Measurements from ENCODE around the gene AGTRAP.
A peak's percentile ranks its signal among the peaks of the same experiment; 100 is the strongest.

AGTRAP gene

GRCh38 chr1:11704691-11705475 lies 31.1 kb upstream of the AGTRAP start:
- H3K4me3 ChIP-seq (ENCODE audit: low read length): no peak overlapping the region
- no peak for DNase-seq (ENCODE audit: low read depth, low spot score)

DNA sequence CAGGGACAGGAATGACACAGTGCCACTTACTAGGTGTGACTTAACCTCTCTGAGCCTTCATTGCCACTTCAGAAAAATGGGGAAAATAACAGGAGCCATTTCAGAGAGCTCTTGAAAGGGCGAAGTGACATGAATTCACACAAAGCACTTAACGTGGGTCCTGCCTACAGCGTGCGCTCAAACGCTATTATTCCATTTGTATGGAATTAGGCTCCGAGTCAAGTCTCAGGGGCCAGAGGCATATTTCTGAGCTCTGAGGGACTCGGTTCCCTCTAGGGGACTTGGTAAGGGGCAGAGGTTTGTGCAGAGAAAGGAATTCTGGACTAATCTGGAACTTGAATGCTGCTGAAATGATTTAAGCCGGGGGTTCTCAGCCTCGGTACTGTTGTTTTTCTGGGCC lies 30.3 kb upstream of the AGTRAP start:
- DNase-seq (ENCODE audit: low read depth, low spot score): no peak
- H3K4me3 ChIP-seq (ENCODE audit: low read length): no peak overlapping the region

- DNase-seq (ENCODE audit: low read depth, low spot score): no peak
- H3K4me3 ChIP-seq (ENCODE audit: low read length): no peak overlapping the region
Observed at GRCh38 chr1:11706292-11706691, 29.6 kb upstream of the AGTRAP start.

DNA sequence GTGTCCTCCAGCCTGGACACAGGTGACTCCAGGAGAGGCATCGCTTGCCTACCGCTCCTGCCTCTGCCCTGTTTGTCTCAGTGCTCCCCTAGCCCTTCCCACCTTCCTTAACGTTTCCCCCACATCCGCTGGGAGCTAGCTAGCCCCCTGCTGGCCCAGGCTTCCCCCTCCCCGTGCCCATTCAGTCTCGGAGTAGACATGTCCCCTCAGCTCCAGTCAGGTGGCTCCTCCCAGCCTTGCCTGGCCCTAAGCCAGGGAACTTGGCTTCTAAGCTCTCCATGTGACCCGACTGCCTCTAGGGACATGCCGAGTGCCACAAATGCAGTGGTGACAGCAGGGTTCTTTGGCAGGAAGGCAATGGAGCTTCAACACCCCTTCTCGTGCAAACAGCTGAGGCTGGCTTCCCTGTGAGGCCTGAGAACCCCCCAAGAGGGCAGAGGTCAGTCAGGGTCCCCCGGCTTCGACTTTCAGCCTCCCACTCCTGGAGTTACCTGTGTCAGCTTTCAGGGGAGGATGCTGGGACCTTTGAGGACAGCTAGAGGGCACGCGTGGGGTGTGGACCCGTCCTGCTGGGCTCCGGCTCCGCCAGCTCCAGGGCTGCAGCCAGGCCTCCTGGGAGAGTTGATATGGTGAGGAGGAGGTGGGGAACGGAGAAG lies 28.2 kb upstream of the AGTRAP start:
- DNase-seq (ENCODE audit: low read depth, low spot score): no peak
- H3K4me3 ChIP-seq (ENCODE audit: low read length): no peak overlapping the region

DNA sequence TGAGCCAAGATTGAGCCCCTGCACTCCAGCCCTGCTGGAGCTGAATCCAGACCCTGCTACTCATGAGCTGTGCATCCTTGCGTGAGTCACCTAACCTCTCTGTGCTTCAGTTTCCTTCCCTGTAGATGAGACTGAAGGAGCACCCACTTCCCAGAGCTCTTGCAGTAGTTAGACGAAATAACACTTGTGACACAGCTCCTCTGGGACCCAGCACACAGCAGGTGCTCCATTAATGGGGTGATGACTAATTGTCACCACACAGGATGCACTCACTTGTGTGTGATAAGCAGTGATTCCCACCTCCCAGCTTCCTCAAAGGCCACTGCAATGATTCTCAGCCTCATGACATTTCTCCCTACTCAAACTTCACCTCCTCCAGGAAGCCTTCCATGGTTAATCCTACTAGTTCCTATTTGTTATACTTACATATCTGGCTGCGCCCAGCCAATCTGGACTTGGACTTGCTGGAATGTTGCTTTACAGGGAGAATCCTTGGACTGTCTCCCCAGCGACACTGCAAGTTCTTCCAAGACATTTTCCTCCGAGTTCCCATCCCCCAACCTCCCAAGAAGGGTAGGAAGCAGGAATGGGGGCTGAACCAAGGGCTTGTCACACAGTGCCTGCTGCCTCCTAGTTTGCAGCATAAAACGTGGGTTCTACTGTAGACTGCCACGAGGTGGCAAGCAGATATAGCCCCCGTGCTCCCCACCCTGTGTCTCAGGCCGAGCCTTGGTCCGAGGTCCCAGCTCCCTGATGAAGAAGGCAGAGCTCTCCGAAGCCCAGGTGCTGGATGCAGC lies 27.2 kb upstream of the AGTRAP start:
- no peak overlapping the region for H3K4me3 ChIP-seq (ENCODE audit: low read length)
- DNase-seq (ENCODE audit: low read depth, low spot score): no peak

DNA sequence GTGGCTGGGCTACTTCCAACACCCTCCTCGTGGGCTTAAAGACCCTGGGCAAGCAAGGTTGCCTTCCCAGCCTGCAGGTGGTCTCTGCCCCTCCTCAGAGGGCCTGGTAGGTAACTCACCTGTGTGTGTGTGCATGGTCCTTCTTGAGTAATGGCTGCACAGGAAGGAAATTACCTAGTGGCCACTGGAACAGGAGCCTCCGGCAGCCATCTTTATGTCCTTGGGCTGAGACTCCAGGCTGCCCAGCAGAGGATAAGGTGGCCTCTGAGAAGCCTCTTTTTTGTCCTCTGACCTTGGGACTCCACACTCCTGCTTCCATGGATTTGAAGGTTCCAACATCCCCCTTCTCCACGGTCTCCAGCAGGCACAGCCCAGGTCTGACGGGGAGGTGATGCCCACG lies 24.4 kb upstream of the AGTRAP start:
- H3K4me3 ChIP-seq (ENCODE audit: low read length): no peak overlapping the region
- DNase-seq (ENCODE audit: low read depth, low spot score): no peak

GRCh38 chr1:11712285-11712684 lies 23.7 kb upstream of the AGTRAP start:
- DNase-seq (ENCODE audit: low read depth, low spot score): no peak

GRCh38 chr1:11713095-11713494 lies 22.8 kb upstream of the AGTRAP start:
- no peak for DNase-seq (ENCODE audit: low read depth, low spot score)
- H3K4me3 ChIP-seq (ENCODE audit: low read length): no peak overlapping the region

More at GRCh38 chr1:11712285-11712684, 23.7 kb upstream of the AGTRAP start:
- no peak overlapping the region for H3K4me3 ChIP-seq (ENCODE audit: low read length)

DNA sequence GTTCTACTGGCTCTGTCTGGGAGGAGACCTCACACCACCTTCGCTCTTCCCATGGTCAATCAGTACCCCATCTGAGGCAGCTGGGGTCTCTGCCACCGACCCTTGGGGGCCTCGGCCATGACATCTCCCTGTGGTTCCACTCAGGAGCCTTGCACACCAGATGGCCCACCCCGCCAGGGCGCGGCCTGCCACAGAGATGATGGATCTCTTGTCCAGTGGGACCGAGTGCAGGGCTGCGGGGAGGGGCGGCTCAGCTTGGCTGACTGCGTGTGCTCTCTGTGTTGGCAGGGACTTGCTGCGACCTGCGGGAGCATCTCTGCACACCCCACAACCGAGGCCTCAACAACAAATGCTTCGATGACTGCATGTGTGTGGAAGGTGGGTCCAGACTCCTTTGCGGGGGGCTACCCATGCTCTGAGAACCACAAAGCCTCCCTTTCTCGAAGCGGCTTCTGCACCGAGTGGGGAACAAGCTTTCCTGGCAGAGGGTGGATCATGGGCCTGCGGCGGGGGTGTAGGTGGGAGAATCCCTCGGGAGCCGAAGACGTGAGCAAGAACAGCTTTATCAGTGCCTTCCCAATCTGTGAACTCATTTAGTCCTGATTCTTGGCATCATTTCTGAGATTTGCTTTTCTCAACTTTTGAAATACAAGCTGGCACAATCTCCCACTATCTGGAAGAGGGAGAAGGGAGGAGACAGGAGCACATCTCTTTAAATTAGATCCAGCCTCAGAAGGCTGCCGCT lies 20.9 kb upstream of the AGTRAP start:
- H3K4me3 ChIP-seq (ENCODE audit: low read length): no peak overlapping the region
- no peak for DNase-seq (ENCODE audit: low read depth, low spot score)

DNA sequence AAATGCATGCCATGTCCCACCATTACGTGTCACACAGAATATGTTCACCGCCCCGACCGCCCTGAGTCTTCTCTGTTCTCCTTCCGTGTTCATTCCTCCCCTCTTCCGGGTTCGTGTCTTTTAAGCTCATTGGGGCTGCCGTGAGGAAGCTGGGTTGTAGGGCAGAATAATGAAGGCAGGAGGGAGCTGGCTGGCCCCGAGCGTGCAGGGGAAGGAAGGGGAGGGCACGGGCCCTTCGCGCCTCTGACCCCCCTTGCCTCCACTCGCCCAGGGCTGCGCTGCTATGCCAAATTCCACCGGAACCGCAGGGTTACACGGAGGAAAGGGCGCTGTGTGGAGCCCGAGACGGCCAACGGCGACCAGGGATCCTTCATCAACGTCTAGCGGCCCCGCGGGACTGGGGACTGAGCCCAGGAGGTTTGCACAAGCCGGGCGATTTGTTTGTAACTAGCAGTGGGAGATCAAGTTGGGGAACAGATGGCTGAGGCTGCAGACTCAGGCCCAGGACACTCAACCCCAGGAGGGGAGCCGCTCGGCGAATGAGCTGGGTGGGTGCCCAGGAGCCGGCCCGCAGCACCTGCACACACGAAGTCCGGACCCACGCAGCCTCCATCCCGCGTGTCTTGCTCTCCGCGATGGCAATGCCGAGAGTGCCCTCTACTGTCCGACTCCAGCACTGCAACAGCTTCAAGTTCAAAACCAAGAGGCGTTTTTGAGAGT lies 16.5 kb upstream of the AGTRAP start:
- peak; percentile 63 for DNase-seq (ENCODE audit: low read depth, low spot score)

DNA sequence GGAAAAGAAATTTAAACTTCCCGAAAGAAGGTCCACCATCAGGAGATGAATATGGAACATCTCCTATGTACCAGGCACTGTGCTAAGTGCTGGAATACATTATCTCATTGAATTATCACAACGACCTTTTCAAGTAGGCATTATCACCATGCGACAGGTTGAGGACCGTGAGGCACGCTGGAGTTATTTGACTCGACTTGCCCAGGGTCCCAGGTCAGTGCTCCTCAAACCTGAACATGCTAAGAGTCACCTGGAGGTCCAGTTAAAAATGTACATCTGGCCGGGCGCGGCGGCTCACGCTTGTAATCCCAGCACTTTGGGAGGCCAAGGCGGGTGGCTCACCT lies 15.9 kb upstream of the AGTRAP start:
- no peak overlapping the region for H3K4me3 ChIP-seq (ENCODE audit: low read length)
- no peak for DNase-seq (ENCODE audit: low read depth, low spot score)

More for the DNA sequence above, 16.5 kb upstream of the AGTRAP start:
- H3K4me3 ChIP-seq (ENCODE audit: low read length): peak overlapping the region; percentile 37

- H3K4me3 ChIP-seq (ENCODE audit: low read length): no peak overlapping the region
- DNase-seq (ENCODE audit: low read depth, low spot score): no peak
Observed at GRCh38 chr1:11720525-11720924, 15.4 kb upstream of the AGTRAP start.

DNA sequence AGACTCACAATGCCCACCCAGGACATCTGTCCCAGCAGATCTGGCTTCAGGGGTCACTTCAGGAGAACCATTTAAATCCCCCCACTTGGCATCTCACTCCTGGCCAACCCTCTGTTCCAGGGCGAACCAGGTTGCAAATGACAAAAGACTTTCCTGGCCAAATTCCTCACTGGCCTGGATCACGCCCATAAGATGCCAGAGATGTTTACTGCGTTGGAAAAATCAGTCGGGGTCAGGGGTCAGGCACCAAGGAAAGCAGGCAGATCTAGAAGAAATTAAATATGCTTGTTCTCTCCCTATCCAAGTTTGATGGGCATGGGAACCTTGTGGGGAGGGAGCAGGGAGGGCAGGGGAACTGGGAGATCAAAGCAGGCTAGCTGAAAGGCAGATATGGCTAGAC lies 14.6 kb upstream of the AGTRAP start:
- no peak overlapping the region for H3K4me3 ChIP-seq (ENCODE audit: low read length)
- DNase-seq (ENCODE audit: low read depth, low spot score): no peak

GRCh38 chr1:11722538-11722937 lies 13.4 kb upstream of the AGTRAP start:
- H3K4me3 ChIP-seq (ENCODE audit: low read length): no peak overlapping the region
- DNase-seq (ENCODE audit: low read depth, low spot score): no peak

- DNase-seq (ENCODE audit: low read depth, low spot score): no peak
- no peak overlapping the region for H3K4me3 ChIP-seq (ENCODE audit: low read length)
Observed at GRCh38 chr1:11725616-11726015, 10.3 kb upstream of the AGTRAP start.

DNA sequence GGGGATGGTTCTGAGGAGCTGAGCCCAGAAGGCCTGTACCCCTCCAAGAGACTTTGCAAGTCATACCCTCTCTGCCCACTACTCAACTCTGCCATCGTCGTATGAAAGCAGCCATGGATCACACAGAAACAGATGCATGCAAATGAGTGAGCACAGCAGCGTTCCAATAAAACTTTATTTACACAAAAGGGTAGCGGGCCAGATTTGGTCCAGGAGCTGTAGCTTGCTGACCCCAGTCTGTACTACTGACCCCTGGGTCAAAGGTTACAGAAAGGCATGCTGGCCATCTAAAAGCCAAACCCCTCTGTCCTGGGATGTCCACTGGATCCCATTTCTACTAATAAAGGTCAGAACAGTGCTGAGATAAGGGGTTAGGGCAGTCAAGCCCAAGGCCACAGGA lies 8.8 kb upstream of the AGTRAP start:
- no peak for DNase-seq (ENCODE audit: low read depth, low spot score)

DNA sequence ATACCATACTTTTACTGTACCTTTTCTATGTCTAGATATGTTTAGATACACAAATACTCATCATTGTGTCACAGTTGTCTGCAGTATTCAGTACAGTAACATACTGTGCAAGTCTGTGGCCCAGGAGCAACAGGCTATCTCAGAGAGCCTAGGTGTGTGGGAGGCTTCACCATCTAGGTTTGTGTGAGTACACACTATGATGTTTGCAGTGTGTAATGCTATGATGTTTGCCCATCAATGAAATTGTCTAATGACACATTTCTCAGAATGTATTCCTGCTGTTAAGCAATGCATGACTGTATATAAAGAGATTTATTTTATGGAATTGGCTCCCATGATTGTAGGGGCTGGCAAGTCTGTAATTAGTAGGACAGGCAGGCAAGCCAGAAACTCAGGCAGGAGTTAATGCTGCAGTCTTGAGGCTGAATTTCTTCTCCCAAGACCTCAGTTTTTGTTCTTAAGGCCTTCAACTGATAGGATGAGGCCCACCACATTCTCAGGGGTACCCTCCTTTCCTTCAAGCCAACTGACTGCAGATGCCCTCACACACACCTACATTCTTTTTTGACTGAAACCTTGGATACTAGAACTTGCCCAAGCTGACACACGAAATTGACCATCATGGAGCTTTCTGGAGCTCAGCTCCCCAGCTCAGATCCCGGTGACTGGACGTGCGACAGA lies 7.7 kb upstream of the AGTRAP start:
- DNase-seq (ENCODE audit: low read depth, low spot score): no peak
- H3K4me3 ChIP-seq (ENCODE audit: low read length): no peak overlapping the region

More for the DNA sequence above, 8.8 kb upstream of the AGTRAP start:
- H3K4me3 ChIP-seq (ENCODE audit: low read length): no peak overlapping the region

DNA sequence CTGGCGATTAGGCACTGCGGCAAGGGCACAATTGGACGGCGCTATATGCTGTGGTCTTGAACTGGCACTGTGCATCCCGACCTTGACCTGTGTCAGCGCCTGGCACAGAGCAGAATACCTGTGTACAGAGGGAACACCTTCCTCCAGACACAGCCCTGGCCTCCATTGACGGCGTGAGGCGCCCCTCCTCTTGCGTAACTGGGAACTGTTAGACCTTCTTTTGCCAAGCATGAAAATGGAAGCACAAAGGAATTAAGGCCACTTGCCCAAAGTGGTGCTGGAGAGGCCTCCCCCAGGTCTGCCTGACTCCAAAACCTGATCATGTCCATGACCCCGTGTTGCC lies 6.8 kb upstream of the AGTRAP start:
- DNase-seq (ENCODE audit: low read depth, low spot score): no peak
- H3K4me3 ChIP-seq (ENCODE audit: low read length): no peak overlapping the region
